HepG2 (cell line): Measurements from ENCODE around the gene GDNF. TPM values are rescaled to one million over a fixed set of nuclear protein-coding genes. Genes with fewer than 3 reads are reported as not detected.

Experiments used
- ATAC-seq: fragments of 200-7000 bp; cut with Tn5 transposase; 3 replicates; pipeline ENCODE4 v1.9.1; 2020; ENCODE audit warnings: mild to moderate bottlenecking, moderate library complexity
- BruUV-seq: library from RNA; stranded (reverse); fragments of 400-500 nt; replicated peaks from 2 replicates; lab custom pipeline; 2021; lab: Mats Ljungman, UMichigan
- CTCF ChIA-PET: fragments of 300-600 bp; formaldehyde crosslinking; extraction: SDS; loops from one replicate; lab custom pipeline; 2021; ENCODE audit warnings: low total read pairs, inconsistent platforms, low intra/inter-chr PET ratio; lab: Yijun Ruan, JAX
- POLR2A ChIA-PET: fragments of 350-600 bp; sonication (Branson Sonifier 250); formaldehyde crosslinking; loops from one replicate; lab custom pipeline; 2020; ENCODE audit warnings: antibody characterized with exemption, inconsistent platforms; lab: Yijun Ruan, JAX
- DNase-seq: peaks from one replicate; pipeline ENCODE4 v3.0.0-alpha.2; 2015; ENCODE audit warnings: low spot score
- FAIRE-seq: peaks from 3 replicates; lab custom pipeline; 2011; peaks lifted over from hg19 to GRCh38; lab: Jason Lieb, UNC
- H2AFZ ChIP-seq: one replicate; pipeline ENCODE4 v1.6.1; 2011; ENCODE audit warnings: low read length, inconsistent platforms
- H3K27ac ChIP-seq: fragments of 300-600 bp; 3 replicates; pipeline ENCODE4 v1.8.0; 2011; ENCODE audit warnings: mixed run types, mild to moderate bottlenecking, mixed read lengths, low read length, inconsistent platforms; ENCODE audit not compliant: insufficient read depth; ENCODE audit errors: extremely low read length
- H3K27me3 ChIP-seq, 2 experiments: fragments of 200-600 bp in 1 of 2; 2 replicates in 1 of 2; 3 replicates in 1 of 2; pipeline versions ENCODE4 v1.6.0 to v1.8.0; 2011; ENCODE audit warnings: low read length in 2 of 2, mild to moderate bottlenecking in 2 of 2, moderate library complexity in 2 of 2, inconsistent platforms in 1 of 2; ENCODE audit not compliant: insufficient read depth in 2 of 2, control insufficient read depth in 1 of 2
- H3K36me3 ChIP-seq, 2 experiments: fragments of 200-600 bp in 1 of 2; replicated peaks in 1 of 2; 2 replicates in 1 of 2; 3 replicates in 1 of 2; pipeline versions ENCODE4 v1.5.1 to v1.8.0; 2011; ENCODE audit warnings: low read length in 2 of 2, inconsistent platforms in 1 of 2; ENCODE audit not compliant: insufficient read depth in 2 of 2, control insufficient read depth in 1 of 2
- H3K4me1 ChIP-seq: 2 replicates; pipeline ENCODE4 v1.5.1; 2012; ENCODE audit warnings: low read length, inconsistent platforms; ENCODE audit not compliant: insufficient read depth
- H3K4me2 ChIP-seq: 2 replicates; pipeline ENCODE4 v1.6.0; 2011; ENCODE audit warnings: low read depth, low read length, inconsistent platforms
- H3K4me3 ChIP-seq, 3 experiments: fragments of 200-600 bp in 1 of 3; sonication (generic), shearing (Covaris generic) in 1 of 3; replicated peaks in 1 of 3; 2 replicates each; pipeline ENCODE4 v1.5.1; 2011 to 2016; ENCODE audit warnings: low read length in 3 of 3, inconsistent platforms in 2 of 3, low read depth in 2 of 3, mild to moderate bottlenecking in 2 of 3, control low read depth in 1 of 3, mixed read lengths in 1 of 3; ENCODE audit not compliant: insufficient read depth in 1 of 3
- H3K79me2 ChIP-seq: one replicate; pipeline ENCODE4 v1.6.1; 2011; ENCODE audit warnings: low read length, inconsistent platforms; ENCODE audit not compliant: insufficient read depth
- H3K9ac ChIP-seq: 2 replicates; pipeline ENCODE4 v1.6.0; 2011; ENCODE audit warnings: mild to moderate bottlenecking, low read depth, low read length, inconsistent platforms; ENCODE audit not compliant: insufficient read depth
- H3K9me3 ChIP-seq: 2 replicates; pipeline ENCODE4 v1.5.1; 2012; ENCODE audit warnings: mild to moderate bottlenecking, low read length
- H4K20me1 ChIP-seq: 2 replicates; pipeline ENCODE4 v1.6.0; 2011; ENCODE audit warnings: inconsistent platforms, mild to moderate bottlenecking, low read length, moderate library complexity; ENCODE audit not compliant: insufficient read depth
- CTCF ChIP-seq: sonication (generic); formaldehyde crosslinking; IDR thresholded peaks from 2 replicates; pipeline ENCODE4 v1.5.0; 2020; ENCODE audit warnings: mild to moderate bottlenecking, missing genetic modification reagents, moderate library complexity
- DRAP1 ChIP-seq: IDR thresholded peaks from 2 replicates; pipeline ENCODE4 v1.6.1; 2016; ENCODE audit warnings: missing genetic modification reagents, missing compliant biosample characterization
- KDM5B ChIP-seq: sonication (generic); formaldehyde crosslinking; IDR thresholded peaks from 2 replicates; pipeline ENCODE4 v1.4.0; 2020; ENCODE audit warnings: missing genetic modification reagents, mild to moderate bottlenecking, borderline replicate concordance
- MBNL3 ChIP-seq: fragments of 250-450 bp; sonication (Bioruptor Pico); conservative IDR thresholded peaks from 2 replicates; pipeline ENCODE4 v1.8.0; 2022; ENCODE audit warnings: mild to moderate bottlenecking, inconsistent platforms
- MLLT10 ChIP-seq: sonication (generic); formaldehyde crosslinking; IDR thresholded peaks from 2 replicates; pipeline ENCODE4 v1.4.0; 2020; ENCODE audit warnings: missing genetic modification reagents
- NFIC ChIP-seq: IDR thresholded peaks from 2 replicates; pipeline ENCODE4 v1.6.1; 2012; ENCODE audit warnings: mild to moderate bottlenecking, low read length, inconsistent platforms
- NKX3-1 ChIP-seq: sonication (generic); formaldehyde crosslinking; IDR thresholded peaks from 2 replicates; pipeline ENCODE4 v1.5.0; 2020; ENCODE audit warnings: missing genetic modification reagents
- STAG1 ChIP-seq: sonication (generic); formaldehyde crosslinking; IDR thresholded peaks from 2 replicates; pipeline ENCODE4 v1.4.0; 2020; ENCODE audit warnings: missing genetic modification reagents
- ZMYM2 ChIP-seq: sonication (generic); formaldehyde crosslinking; IDR thresholded peaks from 2 replicates; pipeline ENCODE4 v1.8.0; 2022; ENCODE audit warnings: mild to moderate bottlenecking, missing genetic modification reagents
- ZNF337 ChIP-seq: sonication (generic); formaldehyde crosslinking; IDR thresholded peaks from 2 replicates; pipeline ENCODE4 v1.5.1; 2020; ENCODE audit warnings: missing genetic modification reagents, low read depth, mild to moderate bottlenecking, borderline replicate concordance
- ZNF33B ChIP-seq: sonication (generic); formaldehyde crosslinking; IDR thresholded peaks from 2 replicates; pipeline ENCODE4 v1.5.1; 2020; ENCODE audit warnings: mild to moderate bottlenecking, missing genetic modification reagents
- ZNF646 ChIP-seq: sonication (generic); formaldehyde crosslinking; IDR thresholded peaks from 2 replicates; pipeline ENCODE4 v1.9.0; 2021; ENCODE audit warnings: mild to moderate bottlenecking, missing genetic modification reagents
- ZNF674 ChIP-seq: sonication (generic); formaldehyde crosslinking; IDR thresholded peaks from 2 replicates; pipeline ENCODE4 v1.5.0; 2020; ENCODE audit warnings: low read depth, mild to moderate bottlenecking, missing genetic modification reagents
- ZNF83 ChIP-seq: sonication (generic); formaldehyde crosslinking; IDR thresholded peaks from 2 replicates; pipeline ENCODE4 v1.4.0; 2020; ENCODE audit warnings: missing genetic modification reagents, mild to moderate bottlenecking, borderline replicate concordance
- ZSCAN31 ChIP-seq: sonication (generic); formaldehyde crosslinking; IDR thresholded peaks from 2 replicates; pipeline ENCODE4 v1.5.0; 2020; ENCODE audit warnings: low read depth, mild to moderate bottlenecking, missing genetic modification reagents
- WGBS: methylation state at CpG from one replicate; pipeline ENCODE4 v1.1.6; 2017; ENCODE audit warnings: low lambda C conversion rate; 5-methylcytosine and 5-hydroxymethylcytosine counted together
- in situ Hi-C: cut with HindIII; loops from 2 replicates; pipeline ENCODE4 v1.10.0; 2017; ENCODE audit warnings: low pct_unique_long_range_greater_than_20kb; ENCODE audit not compliant: extremely low pct_ligation_motif_present
- intact Hi-C: fragments of 100-400 bp; cut with micrococcal nuclease; formaldehyde crosslinking; loops from one replicate; pipeline ENCODE4 v1.10.0; 2022; ENCODE audit not compliant: unreplicated experiment
- polyA plus RNA-seq, 8 experiments: library from polyadenylated mRNA; depleted of rRNA in 3 of 8; stranded (reverse) in 7 of 8; unstranded in 1 of 8; fragments of >200 nt; fragmentation: Illumina TruSeq in 4 of 8; extraction: Trizol in 4 of 8; gene quantifications; 2 replicates each; pipeline versions ENCODE4 v1.2.1 to v1.2.3, GENCODE V29; 2011 to 2016; ENCODE audit warnings: low read depth in 4 of 8, missing spikeins in 1 of 8, mixed read lengths in 1 of 8; ENCODE audit not compliant: insufficient read depth in 1 of 8
- total RNA-seq, 5 experiments: library from RNA; depleted of rRNA; stranded (reverse); fragments of >200 nt; fragmentation: Illumina TruSeq; extraction: Trizol; gene quantifications; 2 replicates each; pipeline ENCODE4 v1.2.3, GENCODE V29; 2016; ENCODE audit warnings: low read depth in 1 of 5

Gene GDNF
- total and polyA plus RNA-seq, 2 of the 13 experiments (the other 11 are each of a cell fraction or from before 2014, with no cell fraction given), result 0.24 to 0.46 TPM

GRCh38 chr5:37776826-37777225 lies 63.0 kb downstream of the GDNF start (continued):
- no peak for TF ChIP-seq ZNF674 (CRISPR knock-in tag)
- no peak for TF ChIP-seq MBNL3 (CRISPR knock-in tag)
- TF ChIP-seq ZNF337 (CRISPR knock-in tag), result no peak
- no peak for TF ChIP-seq ZSCAN31 (CRISPR knock-in tag)
- TF ChIP-seq MLLT10 (CRISPR knock-in tag), result no peak
- TF ChIP-seq NKX3-1 (CRISPR knock-in tag), result no peak

GRCh38 chr5:37774912-37775483 lies 64.8 kb downstream of the GDNF start:
- H4K20me1 ChIP-seq, result no peaks in the 10 kb centered on the region
- H3K36me3 ChIP-seq, result no peaks in the 10 kb centered on the region
- H3K9ac ChIP-seq, result no peak overlapping the region
- peak; percentile 13 for DNase-seq
- 98% methylated on average over 5 of the region's 9 CpGs for WGBS
- no peak overlapping the region for H3K27ac ChIP-seq
- CTCF ChIA-PET, result no interaction called here
- no peaks in the 10 kb centered on the region for H3K27me3 ChIP-seq
- no peak for ATAC-seq
- H2AFZ ChIP-seq, result no peak overlapping the region
- BruUV-seq, result no TSS peak
- H3K4me1 ChIP-seq, result peaks cover 9% of the 10 kb centered on the region; the same call in 1 of the 2 replicates
- intact Hi-C loops, result loop anchor here (5.0 kb wide), 1 partner anchor 417 kb away; no protein-coding TSS in a partner anchor
- in situ Hi-C loops, result no loop called here
- POLR2A ChIA-PET, result no interaction called here
- H3K79me2 ChIP-seq, result no peaks in the 10 kb centered on the region
- H3K4me2 ChIP-seq, result no peak overlapping the region
- peaks cover 21% of the 10 kb centered on the region for H3K9me3 ChIP-seq
- FAIRE-seq, result no peak
- H3K4me3 ChIP-seq, result no peak overlapping the region
- TF ChIP-seq KDM5B (CRISPR knock-in tag), result no peak
- no peak for TF ChIP-seq ZNF83 (CRISPR knock-in tag)
- TF ChIP-seq MLLT10 (CRISPR knock-in tag), result no peak
- TF ChIP-seq ZMYM2 (CRISPR knock-in tag), result 0 out of 2 replicates have a peak, but pooled peaks have one; percentile 26
- TF ChIP-seq STAG1 (CRISPR knock-in tag), result peak; percentile 41
- TF ChIP-seq NFIC, result no peak
- TF ChIP-seq MBNL3 (CRISPR knock-in tag), result no peak
- TF ChIP-seq DRAP1 (CRISPR knock-in tag), result no peak
- TF ChIP-seq ZNF646, result no peak
- no peak for TF ChIP-seq ZNF33B
- peak; percentile 57 for TF ChIP-seq CTCF (CRISPR knock-in tag)
